Measurements from ENCODE around the gene D2HGDH. TPM values are rescaled to one million over a fixed set of nuclear protein-coding genes. Genes with fewer than 3 reads are reported as not detected.

The D2HGDH gene
- total and polyA plus RNA-seq, 2 of the 13 experiments (the other 11 are each of a cell fraction or from before 2014, with no cell fraction given) = 19.2 to 20.3 TPM

- TF ChIP-seq ZNF891 (CRISPR knock-in tag; IDR thresholded peaks at IDR 0.05) (no peak), AKNA (CRISPR knock-in tag; IDR thresholded peaks at IDR 0.05; ENCODE audit: borderline replicate concordance) (no peak), STAG1 (CRISPR knock-in tag; IDR thresholded peaks at IDR 0.05) (no peak), BCL6 (CRISPR knock-in tag; IDR thresholded peaks at IDR 0.05) (no peak), RAD51 (IDR thresholded peaks at IDR 0.05; ENCODE audit: borderline replicate concordance) (no peak), NFAT5 (CRISPR knock-in tag; IDR thresholded peaks at IDR 0.05) (no peak), BCL3 (CRISPR knock-in tag; IDR thresholded peaks at IDR 0.05) (no peak), ZMAT5 (CRISPR knock-in tag; IDR thresholded peaks at IDR 0.05; ENCODE audit: borderline replicate concordance, low read depth) (no peak), KDM5B (CRISPR knock-in tag; IDR thresholded peaks at IDR 0.05; ENCODE audit: borderline replicate concordance) (0 out of 2 replicates have a peak, but pooled peaks have one; percentile 8), ADNP (CRISPR knock-in tag; IDR thresholded peaks at IDR 0.05) (no peak), DNMT1 (CRISPR knock-in tag; IDR thresholded peaks at IDR 0.05) (no peak), ZNF839 (CRISPR knock-in tag; IDR thresholded peaks at IDR 0.05; ENCODE audit: borderline replicate concordance) (no peak), E2F5 (CRISPR knock-in tag; conservative IDR thresholded peaks at IDR 0.05) (0 out of 2 replicates have a peak, but pooled peaks have one; percentile 2)
Measured at GRCh38 chr2:241809383-241810306, 75.2 kb downstream of the D2HGDH start (continued).

All from HepG2 (cell line).